ENCODE results near the gene G3BP2. TPM values are rescaled to one million over a fixed set of nuclear protein-coding genes. Genes with fewer than 3 reads are reported as not detected.

G3BP2 gene
- total RNA-seq, 6 donors from 2014 or later: 42.8 to 121 (median 97.1) TPM

GRCh38 chr4:75630937-75631329 lies 42.3 kb downstream of the G3BP2 start:
- ATAC-seq (ENCODE audit: low FRiP score in 2 of 2) (peak in 1 of 2 donors; percentile 15), DNase-seq (no peak)
- no peaks in the 10 kb centered on the region for H3K27me3 ChIP-seq
- TF ChIP-seq POLR2AphosphoS5 (IDR thresholded peaks at IDR 0.05) (no peak), POLR2A (IDR thresholded peaks at IDR 0.05) (no peak), CTCF (IDR thresholded peaks at IDR 0.05) (no peak), EP300 (IDR thresholded peaks at IDR 0.05) (no peak)
- peaks cover 0 to 13% (median 9%) of the 10 kb centered on the region in 4 donors for H3K4me1 ChIP-seq
- H3K27ac ChIP-seq: peak overlapping the region; percentile 13 to 77 (median 74)
- 50 to 58% methylated on average over 9 of the region's 9 CpGs for WGBS, 2 donors
- peak overlapping the region in 3 of 4 donors; percentile 44 to 67 (median 65) for H3K4me3 ChIP-seq
- H3K9me3 ChIP-seq: no peaks in the 10 kb centered on the region
- H3K36me3 ChIP-seq: no peaks in the 10 kb centered on the region

DNA sequence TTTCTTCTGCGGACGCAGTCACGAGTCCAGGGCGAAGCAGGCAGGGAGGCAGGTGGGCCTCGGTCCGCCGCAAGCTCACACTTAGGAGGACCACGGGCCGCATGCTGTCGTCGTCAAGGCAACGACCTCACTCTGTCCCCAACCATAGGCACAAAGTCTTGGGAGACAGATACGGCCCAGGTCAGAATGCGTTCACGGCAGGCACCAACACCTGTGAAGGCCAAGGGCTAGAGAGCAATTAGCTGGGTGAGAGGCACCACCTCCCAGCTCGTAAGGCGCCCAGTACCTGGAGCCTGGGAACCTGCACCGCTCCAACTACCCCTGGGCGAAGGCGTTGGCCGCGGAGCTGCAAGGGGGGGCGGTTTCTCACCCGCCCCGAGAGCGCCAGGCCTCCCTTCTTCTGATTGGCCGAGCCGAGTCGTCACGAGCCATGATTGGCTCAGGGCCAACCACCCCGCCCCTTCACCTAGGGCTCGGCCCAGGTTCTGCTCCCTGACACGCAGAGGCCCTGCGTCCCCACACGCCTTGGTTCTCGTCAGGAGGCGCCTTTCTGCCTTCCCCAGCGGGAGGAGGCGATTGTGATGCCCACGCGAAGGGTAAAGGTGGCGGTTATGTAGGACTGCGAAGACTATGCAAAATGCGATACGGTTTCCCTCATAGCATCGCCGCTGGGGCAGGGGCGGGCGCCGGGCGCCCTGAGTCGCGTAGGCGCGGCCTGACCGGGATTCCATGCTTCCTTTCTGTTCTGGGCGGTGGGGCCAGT lies 42.9 kb downstream of the G3BP2 start, which contains the start of gene CDKL2:
TSS of gene CDKL2 (minus strand) at position 355 of the 763 bp plus-strand sequence. CDS start 4,540 bp downstream, outside the sequence.
- Histone ChIP-seq H3K36me3 (no peaks in the 10 kb centered on the region), H3K27ac (peak within 1 kb of the TSS; percentile 30 to 77 (median 74)), H3K27me3 (no peaks in the 10 kb centered on the region), H3K9me3 (no peaks in the 10 kb centered on the region), H3K4me3 (peak within 1 kb of the TSS; percentile 21 to 67 (median 54)), H3K4me1 (peaks cover 0 to 13% (median 9%) of the 10 kb centered on the region in 4 donors)
- peak in 3 of 4 donors; percentile 25 to 86 (median 41) for TF ChIP-seq POLR2A (IDR thresholded peaks at IDR 0.05)
- no peak for TF ChIP-seq EP300 (IDR thresholded peaks at IDR 0.05)
- TF ChIP-seq POLR2AphosphoS5 (IDR thresholded peaks at IDR 0.05): peak; percentile 42 to 77
- no peak for TF ChIP-seq CTCF (IDR thresholded peaks at IDR 0.05)
- DNase-seq (peak; percentile 92 to 95), ATAC-seq (ENCODE audit: low FRiP score in 2 of 2) (peak; percentile 95 to 98)
- 5 to 8% methylated on average over 22 to 33 of the region's 57 CpGs for WGBS, 2 donors

GRCh38 chr4:75629239-75629638 lies 44.0 kb downstream of the G3BP2 start:
- Histone ChIP-seq H3K27me3 (no peaks in the 10 kb centered on the region), H3K36me3 (no peaks in the 10 kb centered on the region), H3K27ac (peak overlapping the region in 3 of 4 donors; percentile 42 to 77 (median 75)), H3K4me3 (peak overlapping the region in 3 of 4 donors; percentile 44 to 67 (median 65)), H3K4me1 (peaks cover 0 to 13% (median 9%) of the 10 kb centered on the region in 4 donors), H3K9me3 (no peaks in the 10 kb centered on the region)
- DNase-seq (no peak), ATAC-seq (ENCODE audit: low FRiP score in 2 of 2) (peak; percentile 25 to 77)
- 51 to 68% methylated on average over 2 of the region's 2 CpGs for WGBS, 2 donors
- TF ChIP-seq EP300 (IDR thresholded peaks at IDR 0.05): peak in 1 of 4 donors; percentile 30
- TF ChIP-seq POLR2AphosphoS5 (IDR thresholded peaks at IDR 0.05): no peak

- WGBS, 2 donors: 61 to 65% methylated on average over 5 of the region's 5 CpGs
- Histone ChIP-seq H3K9me3 (no peaks in the 10 kb centered on the region), H3K4me1 (no peaks in the 10 kb centered on the region), H3K27ac (no peak overlapping the region), H3K36me3 (no peaks in the 10 kb centered on the region), H3K4me3 (no peak overlapping the region), H3K27me3 (no peaks in the 10 kb centered on the region)
- TF ChIP-seq EP300 (IDR thresholded peaks at IDR 0.05) (peak in 1 of 4 donors; percentile 30), POLR2AphosphoS5 (IDR thresholded peaks at IDR 0.05) (no peak)
- DNase-seq: peak in 1 of 2 donors; percentile 73
- ATAC-seq (ENCODE audit: low FRiP score in 2 of 2): no peak
Measured at GRCh38 chr4:75623026-75623425, 50.2 kb downstream of the G3BP2 start.

DNA sequence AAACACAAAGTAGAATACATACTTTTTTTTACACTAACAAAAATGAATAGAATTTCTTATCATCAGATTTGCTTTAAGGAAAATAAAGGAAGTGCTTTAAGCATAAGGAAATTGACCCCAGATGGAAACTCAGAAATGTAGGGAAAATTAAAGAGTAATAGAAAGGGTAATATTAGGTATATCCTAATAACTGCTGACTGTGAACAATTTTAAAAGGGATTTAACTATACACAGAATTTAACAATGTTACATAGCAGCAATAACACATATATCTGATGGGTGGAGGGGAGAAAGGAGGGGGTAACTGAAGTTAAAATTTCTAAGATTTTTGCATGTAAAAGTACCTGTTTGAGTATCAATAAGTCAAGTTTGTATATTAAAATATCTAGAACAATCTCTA lies 51.5 kb downstream of the G3BP2 start:
- Histone ChIP-seq H3K27ac (no peak overlapping the region), H3K36me3 (no peaks in the 10 kb centered on the region)

More for the DNA sequence above, 51.5 kb downstream of the G3BP2 start:
- DNase-seq: no peak
- no peak for TF ChIP-seq EP300 (IDR thresholded peaks at IDR 0.05)
- TF ChIP-seq POLR2AphosphoS5 (IDR thresholded peaks at IDR 0.05): no peak
- no peak for TF ChIP-seq CTCF (IDR thresholded peaks at IDR 0.05)
- no peak for TF ChIP-seq POLR2A (IDR thresholded peaks at IDR 0.05)
- no peaks in the 10 kb centered on the region for H3K27me3 ChIP-seq
- ATAC-seq (ENCODE audit: low FRiP score in 2 of 2): no peak
- no peak overlapping the region for H3K4me3 ChIP-seq
- H3K9me3 ChIP-seq: no peaks in the 10 kb centered on the region
- H3K4me1 ChIP-seq: no peaks in the 10 kb centered on the region
